ENCODE data around the gene BUD13.

DNA sequence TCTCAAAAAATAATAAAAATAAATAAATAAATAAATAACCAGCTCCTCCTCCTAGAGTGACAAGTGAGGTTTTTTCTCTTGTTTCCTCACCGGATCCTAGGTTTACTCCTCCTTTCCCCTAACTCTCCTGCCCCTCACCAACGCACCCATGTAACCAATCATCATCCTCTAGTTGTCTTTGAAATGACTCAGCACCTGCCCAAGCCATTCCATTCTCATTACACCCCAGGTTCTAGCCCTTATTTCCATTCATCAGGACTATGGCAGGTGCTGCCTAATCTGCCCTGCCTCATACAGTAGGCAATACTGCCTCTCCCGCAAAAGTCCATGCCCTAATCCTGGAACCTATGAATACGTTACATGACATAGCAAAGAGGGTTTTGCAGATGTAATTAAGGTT, 60.4 kb downstream of the BUD13 start:
- TF ChIP-seq CTCF (IDR thresholded peaks at IDR 0.05) (no peak), POLR2A (IDR thresholded peaks at IDR 0.05) (no peak)
